ENCODE data around the gene SEMA3D. TPM values are rescaled to one million over a fixed set of nuclear protein-coding genes. Genes with fewer than 3 reads are reported as not detected.

Gene SEMA3D
- total and polyA plus RNA-seq, 12 donors: 0.80 to 9.3 (median 6.6) TPM

GRCh38 chr7:85055196-85055595 is 131.7 kb downstream of the SEMA3D start:
- Histone ChIP-seq H3K4me1 (replicated peaks in 1 of 2) (no peaks in the 10 kb centered on the region), H3K4me3 (no peak overlapping the region), H3K27ac (no peak overlapping the region), H3K36me3 (replicated peaks in 1 of 2) (no peaks in the 10 kb centered on the region), H3K27me3 (no peaks in the 10 kb centered on the region), H3K9me3 (replicated peaks in 1 of 3) (no peaks in the 10 kb centered on the region)
- intact Hi-C loops (cut with DNase I): no loop called here
- no peak for DNase-seq
- no peak for TF ChIP-seq CTCF (IDR thresholded peaks at IDR 0.05)
- no peak for TF ChIP-seq POLR2A (IDR thresholded peaks at IDR 0.05)
- WGBS, 4 donors: 79 to 95% (median 87%) methylated on average over 2 of the region's 2 CpGs

GRCh38 chr7:85054306-85054705 is 132.6 kb downstream of the SEMA3D start:
- intact Hi-C loops (cut with DNase I): no loop called here
- Histone ChIP-seq H3K27ac (no peak overlapping the region), H3K4me3 (no peak overlapping the region), H3K36me3 (replicated peaks in 1 of 2) (no peaks in the 10 kb centered on the region), H3K4me1 (replicated peaks in 1 of 2) (no peaks in the 10 kb centered on the region), H3K27me3 (no peaks in the 10 kb centered on the region), H3K9me3 (replicated peaks in 1 of 3) (no peaks in the 10 kb centered on the region)
- no peak for DNase-seq
- no peak for TF ChIP-seq POLR2A (IDR thresholded peaks at IDR 0.05)
- TF ChIP-seq CTCF (IDR thresholded peaks at IDR 0.05): no peak

- DNase-seq: no peak
- TF ChIP-seq CTCF (IDR thresholded peaks at IDR 0.05): no peak
- TF ChIP-seq POLR2A (IDR thresholded peaks at IDR 0.05): no peak
- 88 to 98% (median 95%) methylated on average over 1 of the region's 1 CpG for WGBS, 4 donors
- Histone ChIP-seq H3K27ac (no peak overlapping the region), H3K4me1 (replicated peaks in 1 of 2) (no peaks in the 10 kb centered on the region), H3K27me3 (no peaks in the 10 kb centered on the region), H3K36me3 (replicated peaks in 1 of 2) (no peaks in the 10 kb centered on the region), H3K9me3 (replicated peaks in 1 of 3) (no peaks in the 10 kb centered on the region), H3K4me3 (no peak overlapping the region)
- intact Hi-C loops (cut with DNase I): no loop called here
These were observed 134.0 kb downstream of the SEMA3D start for GRCh38 chr7:85052894-85053293.

- no peaks in the 10 kb centered on the region for H3K4me1 ChIP-seq (replicated peaks in 1 of 2)
- H3K4me3 ChIP-seq: no peak overlapping the region
- H3K27ac ChIP-seq: no peak overlapping the region
- intact Hi-C loops (cut with DNase I): no loop called here
- no peaks in the 10 kb centered on the region for H3K36me3 ChIP-seq (replicated peaks in 1 of 2)
- WGBS, 4 donors: 81 to 89% (median 84%) methylated on average over 4 of the region's 4 CpGs
- no peaks in the 10 kb centered on the region for H3K27me3 ChIP-seq
- no peaks in the 10 kb centered on the region for H3K9me3 ChIP-seq (replicated peaks in 1 of 3)
- TF ChIP-seq CTCF (IDR thresholded peaks at IDR 0.05): no peak
- no peak for TF ChIP-seq POLR2A (IDR thresholded peaks at IDR 0.05)
- DNase-seq: no peak
These were observed 134.7 kb downstream of the SEMA3D start for GRCh38 chr7:85052056-85052737.
